Measurements from ENCODE around the gene SRGAP3. TPM values are rescaled to one million over a fixed set of nuclear protein-coding genes. Genes with fewer than 3 reads are reported as not detected.

Gene SRGAP3
- total RNA-seq, 1 experiment from 2014 or later: 5.3 TPM

DNA sequence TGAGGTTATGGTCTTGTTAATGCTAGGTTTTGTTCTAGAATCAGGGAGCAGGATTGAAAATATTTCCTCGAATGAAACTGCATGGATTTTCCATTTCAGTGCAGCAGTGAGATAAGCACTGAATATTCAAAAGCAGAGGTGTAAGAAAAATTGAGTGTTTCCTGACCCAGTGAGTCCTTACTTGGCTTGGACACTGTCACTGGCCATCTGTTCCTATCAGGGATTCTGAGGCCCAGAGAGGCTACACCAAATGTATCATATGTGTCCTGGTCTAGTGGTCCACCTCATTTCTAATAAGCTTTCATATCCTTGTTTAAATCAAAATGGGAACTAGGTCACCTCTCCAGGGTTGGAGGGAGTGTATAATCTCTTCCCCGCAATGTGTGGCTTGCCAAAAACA, 225.1 kb downstream of the SRGAP3 start:
- Histone ChIP-seq H3K27me3 (ENCODE audit: control insufficient read depth, insufficient read depth, low read length) (no peaks in the 10 kb centered on the region), H3K36me3 (replicated peaks; ENCODE audit: control insufficient read depth, insufficient read depth, low read length) (no peaks in the 10 kb centered on the region), H3K4me3 (ENCODE audit: insufficient read depth, low read depth, low read length) (no peak overlapping the region)
- DNase-seq: no peak

DNA sequence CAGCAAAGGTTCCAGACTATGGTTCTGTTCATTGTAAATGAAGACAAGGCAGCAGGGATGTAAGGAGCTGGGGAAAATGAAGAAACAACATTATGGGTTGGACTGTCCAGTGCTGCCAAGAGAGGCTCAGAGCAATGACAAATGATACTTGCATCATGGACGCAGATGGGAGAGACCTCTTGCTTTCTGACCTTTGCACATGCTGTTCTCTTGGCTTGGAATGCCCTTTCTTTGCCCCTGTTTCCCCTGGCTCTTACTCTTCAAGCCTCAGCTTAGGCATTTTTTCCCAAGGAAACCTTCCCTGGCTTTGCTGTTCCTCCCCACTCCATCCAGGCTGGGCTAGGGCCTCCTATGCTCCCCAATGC, 226.2 kb downstream of the SRGAP3 start:
- Histone ChIP-seq H3K36me3 (replicated peaks; ENCODE audit: control insufficient read depth, insufficient read depth, low read length) (no peaks in the 10 kb centered on the region), H3K27me3 (ENCODE audit: control insufficient read depth, insufficient read depth, low read length) (no peaks in the 10 kb centered on the region), H3K4me3 (ENCODE audit: insufficient read depth, low read depth, low read length) (no peak overlapping the region)
- DNase-seq: no peak

DNA sequence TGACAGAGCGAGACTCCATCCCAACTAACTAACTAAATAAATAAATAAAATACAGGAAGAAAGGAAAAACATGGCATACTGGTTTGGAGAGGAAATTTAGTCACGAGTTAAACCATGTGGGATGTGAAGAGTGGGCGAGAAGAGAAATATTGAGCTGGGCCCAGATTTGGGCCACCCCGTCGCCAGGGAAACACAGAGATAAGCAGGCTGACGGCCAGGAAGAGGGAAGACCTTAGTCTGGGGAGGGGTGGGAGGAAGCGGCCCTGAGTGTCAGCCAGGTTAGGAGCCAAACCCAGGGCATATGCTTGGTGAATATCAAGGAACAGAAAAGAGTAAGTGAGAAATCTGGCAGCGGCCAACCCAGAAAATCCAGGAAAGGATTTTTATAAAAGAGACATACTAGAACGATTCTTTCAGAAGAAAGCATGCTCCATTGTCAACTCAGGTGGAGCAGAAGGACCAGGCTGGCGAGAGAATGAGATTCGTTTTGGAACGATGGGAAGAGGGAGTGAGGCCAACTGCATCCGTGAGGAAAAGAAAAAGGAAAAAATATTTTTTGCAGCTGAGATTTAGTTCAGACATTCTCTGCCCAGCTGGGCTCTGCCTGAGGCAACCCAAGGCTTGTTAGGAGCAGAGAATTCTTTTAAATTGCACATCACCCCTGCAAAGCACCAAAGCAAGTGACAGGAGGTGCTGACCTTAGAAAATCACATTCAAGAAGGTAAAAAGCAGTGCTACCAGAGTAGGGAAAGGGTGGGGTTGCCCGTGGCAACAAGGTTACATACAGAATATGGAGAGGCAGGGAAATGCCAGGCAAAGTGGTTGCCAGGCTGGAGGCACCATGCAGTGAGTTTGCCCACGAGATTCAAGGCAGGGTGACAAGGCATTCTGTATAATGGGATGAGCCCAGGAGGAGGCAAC, 226.9 kb downstream of the SRGAP3 start:
- Histone ChIP-seq H3K36me3 (replicated peaks; ENCODE audit: control insufficient read depth, insufficient read depth, low read length) (no peaks in the 10 kb centered on the region), H3K27me3 (ENCODE audit: control insufficient read depth, insufficient read depth, low read length) (no peaks in the 10 kb centered on the region), H3K4me3 (ENCODE audit: insufficient read depth, low read depth, low read length) (no peak overlapping the region)
- no peak for DNase-seq

GRCh38 chr3:9021271-9022009, 228.0 kb downstream of the SRGAP3 start:
- DNase-seq: no peak
- Histone ChIP-seq H3K36me3 (replicated peaks; ENCODE audit: control insufficient read depth, insufficient read depth, low read length) (no peaks in the 10 kb centered on the region), H3K27me3 (ENCODE audit: control insufficient read depth, insufficient read depth, low read length) (no peaks in the 10 kb centered on the region), H3K4me3 (ENCODE audit: insufficient read depth, low read depth, low read length) (no peak overlapping the region)

DNA sequence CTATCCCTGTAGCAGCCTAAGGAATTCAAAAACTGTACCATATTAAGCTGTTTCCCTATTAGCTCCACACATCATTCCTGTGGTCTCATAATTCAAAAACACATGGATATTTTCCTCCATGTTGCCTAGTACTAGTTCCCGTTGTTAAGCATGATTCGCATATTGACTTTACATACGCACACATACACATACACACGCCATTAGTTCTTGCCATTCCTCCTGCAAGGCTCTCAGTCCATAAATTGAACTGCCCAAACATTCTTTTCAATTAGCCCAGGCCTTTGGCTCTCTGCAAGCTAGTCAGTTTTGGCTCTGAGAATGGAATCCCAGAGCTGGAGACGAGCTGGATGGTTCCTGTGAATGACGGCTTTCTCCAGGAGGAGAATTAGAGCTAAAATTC, 229.0 kb downstream of the SRGAP3 start:
- DNase-seq: no peak
- Histone ChIP-seq H3K36me3 (replicated peaks; ENCODE audit: control insufficient read depth, insufficient read depth, low read length) (no peaks in the 10 kb centered on the region), H3K27me3 (ENCODE audit: control insufficient read depth, insufficient read depth, low read length) (no peaks in the 10 kb centered on the region), H3K4me3 (ENCODE audit: insufficient read depth, low read depth, low read length) (no peak overlapping the region)

- Histone ChIP-seq H3K4me3 (ENCODE audit: insufficient read depth, low read depth, low read length) (no peak overlapping the region), H3K27me3 (ENCODE audit: control insufficient read depth, insufficient read depth, low read length) (no peaks in the 10 kb centered on the region), H3K36me3 (replicated peaks; ENCODE audit: control insufficient read depth, insufficient read depth, low read length) (no peaks in the 10 kb centered on the region)
- DNase-seq: no peak
Measured at GRCh38 chr3:9019259-9019961, 230.0 kb downstream of the SRGAP3 start.

- Histone ChIP-seq H3K4me3 (ENCODE audit: insufficient read depth, low read depth, low read length) (no peak overlapping the region), H3K36me3 (replicated peaks; ENCODE audit: control insufficient read depth, insufficient read depth, low read length) (no peaks in the 10 kb centered on the region), H3K27me3 (ENCODE audit: control insufficient read depth, insufficient read depth, low read length) (no peaks in the 10 kb centered on the region)
- no peak for DNase-seq
Measured at GRCh38 chr3:9015250-9015649, 234.2 kb downstream of the SRGAP3 start.

- Histone ChIP-seq H3K4me3 (ENCODE audit: insufficient read depth, low read depth, low read length) (no peak overlapping the region), H3K27me3 (ENCODE audit: control insufficient read depth, insufficient read depth, low read length) (no peaks in the 10 kb centered on the region)
- DNase-seq: peak; percentile 8
Measured at GRCh38 chr3:9013782-9014563, 235.5 kb downstream of the SRGAP3 start.

GRCh38 chr3:9012521-9012920, 236.9 kb downstream of the SRGAP3 start:
- DNase-seq: no peak
- no peaks in the 10 kb centered on the region for H3K27me3 ChIP-seq (ENCODE audit: control insufficient read depth, insufficient read depth, low read length)
- no peaks in the 10 kb centered on the region for H3K36me3 ChIP-seq (replicated peaks; ENCODE audit: control insufficient read depth, insufficient read depth, low read length)
- H3K4me3 ChIP-seq (ENCODE audit: insufficient read depth, low read depth, low read length): no peak overlapping the region

More at GRCh38 chr3:9013782-9014563, 235.5 kb downstream of the SRGAP3 start:
- no peaks in the 10 kb centered on the region for H3K36me3 ChIP-seq (replicated peaks; ENCODE audit: control insufficient read depth, insufficient read depth, low read length)

DNA sequence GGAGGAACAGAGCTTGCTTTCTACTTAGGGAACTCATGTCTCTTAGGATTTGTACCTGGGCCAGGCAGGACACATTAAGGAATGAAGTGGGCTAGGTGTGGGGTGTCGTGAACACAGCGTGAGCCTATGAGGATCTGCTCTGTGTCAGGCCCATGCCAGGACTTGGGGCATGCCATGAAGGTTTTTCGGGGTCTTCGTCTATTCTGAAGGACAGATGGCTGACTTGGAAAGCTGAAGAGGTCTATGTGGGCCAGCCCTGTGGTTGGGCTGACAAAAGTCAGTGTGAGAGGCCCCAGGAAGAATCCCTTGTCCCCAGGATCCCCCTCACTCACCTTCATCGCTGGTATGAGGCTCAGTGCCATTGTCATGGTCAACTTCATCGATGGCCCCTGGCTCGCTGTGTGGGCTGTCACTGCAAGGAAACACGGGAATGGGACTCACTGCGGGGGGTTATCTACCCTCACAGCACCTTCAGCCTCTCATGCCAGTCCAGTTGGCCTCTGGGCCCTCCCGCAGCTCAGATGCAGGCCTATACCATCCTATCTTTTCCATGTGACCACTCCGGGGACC, 239.4 kb downstream of the SRGAP3 start:
- H3K36me3 ChIP-seq (replicated peaks; ENCODE audit: control insufficient read depth, insufficient read depth, low read length): no peaks in the 10 kb centered on the region
- no peaks in the 10 kb centered on the region for H3K27me3 ChIP-seq (ENCODE audit: control insufficient read depth, insufficient read depth, low read length)
- DNase-seq: no peak
- no peak overlapping the region for H3K4me3 ChIP-seq (ENCODE audit: insufficient read depth, low read depth, low read length)

- DNase-seq: no peak
- no peak overlapping the region for H3K4me3 ChIP-seq (ENCODE audit: insufficient read depth, low read depth, low read length)
- H3K36me3 ChIP-seq (replicated peaks; ENCODE audit: control insufficient read depth, insufficient read depth, low read length): no peaks in the 10 kb centered on the region
- no peaks in the 10 kb centered on the region for H3K27me3 ChIP-seq (ENCODE audit: control insufficient read depth, insufficient read depth, low read length)
Measured at GRCh38 chr3:9008550-9009255, 240.7 kb downstream of the SRGAP3 start.

DNA sequence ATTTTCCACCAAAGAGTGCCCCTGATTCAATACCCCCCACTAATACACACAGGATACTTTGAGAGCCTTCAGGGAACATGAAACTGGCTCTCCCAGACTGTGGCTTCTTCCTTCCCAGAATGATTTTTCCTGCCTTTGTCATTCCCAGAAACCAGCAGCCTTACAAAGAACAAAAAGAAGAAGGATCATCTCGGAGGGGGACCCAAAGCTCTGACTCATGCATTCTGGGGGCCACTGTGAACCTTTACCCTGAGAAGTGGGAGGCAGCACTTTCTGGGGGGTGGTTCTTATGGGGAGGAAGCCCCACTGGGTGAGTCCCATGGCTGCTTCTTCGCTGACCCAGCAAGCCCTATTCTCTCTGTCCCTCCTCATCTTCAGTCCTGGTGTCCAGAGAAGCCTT, 241.5 kb downstream of the SRGAP3 start:
- no peaks in the 10 kb centered on the region for H3K27me3 ChIP-seq (ENCODE audit: control insufficient read depth, insufficient read depth, low read length)
- DNase-seq: no peak
- H3K36me3 ChIP-seq (replicated peaks; ENCODE audit: control insufficient read depth, insufficient read depth, low read length): no peaks in the 10 kb centered on the region
- H3K4me3 ChIP-seq (ENCODE audit: insufficient read depth, low read depth, low read length): no peak overlapping the region

- Histone ChIP-seq H3K4me3 (ENCODE audit: insufficient read depth, low read depth, low read length) (no peak overlapping the region), H3K27me3 (ENCODE audit: control insufficient read depth, insufficient read depth, low read length) (no peaks in the 10 kb centered on the region), H3K36me3 (replicated peaks; ENCODE audit: control insufficient read depth, insufficient read depth, low read length) (no peaks in the 10 kb centered on the region)
- DNase-seq: no peak
Measured at GRCh38 chr3:9007213-9007612, 242.2 kb downstream of the SRGAP3 start.

All from H7 (cell line).